ENCODE measurements around the gene ARHGAP1.

DNA sequence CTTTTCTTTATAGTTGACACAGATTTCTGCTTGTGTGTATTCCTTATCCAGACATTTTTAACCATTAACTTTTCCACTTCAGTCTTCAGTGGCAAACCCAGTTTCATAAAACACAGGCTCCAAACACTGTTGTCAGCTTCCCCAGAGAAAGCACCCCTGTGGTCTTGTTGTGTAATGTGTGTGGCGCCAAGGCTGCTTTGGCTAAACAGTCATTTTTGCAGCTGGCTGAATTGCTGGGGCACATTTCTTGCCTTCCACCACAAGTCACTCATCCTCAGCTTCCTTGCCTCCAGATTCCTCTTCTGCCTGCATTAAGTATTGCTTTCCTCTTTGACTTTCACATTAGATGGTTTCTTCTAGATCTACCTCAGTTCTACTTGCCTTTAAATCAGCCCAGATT, 40.5 kb downstream of the ARHGAP1 start:
- no peak for TF ChIP-seq ZNF274 (IDR thresholded peaks at IDR 0.05; ENCODE audit: low read depth, low read length)
- TF ChIP-seq YY1 (IDR thresholded peaks at IDR 0.05; ENCODE audit: insufficient read depth, insufficient read length) = no peak
- TF ChIP-seq SUZ12 (IDR thresholded peaks at IDR 0.05; ENCODE audit: extremely low read depth, insufficient read depth, insufficient read length) = no peak
